Suprapubic skin (tissue), 4 donors: ENCODE measurements around the gene TXNDC8. TPM values are rescaled to one million over a fixed set of nuclear protein-coding genes. Genes with fewer than 3 reads are reported as not detected.

Experiments
- DNase-seq, 2 donors: peaks; one replicate each; pipeline ENCODE4 v3.0.0-alpha.2; 2019; ENCODE audit warnings: low spot score in 2 of 2
- H3K27ac ChIP-seq: fragments of 200-600 bp; sonication (generic); one replicate; pipeline ENCODE4 v1.5.1; 2019
- H3K27me3 ChIP-seq: fragments of 200-600 bp; sonication (generic); one replicate; pipeline ENCODE4 v1.5.1; 2019
- H3K36me3 ChIP-seq: fragments of 200-600 bp; sonication (generic); one replicate; pipeline ENCODE4 v1.5.1; 2019
- H3K4me1 ChIP-seq: fragments of 200-600 bp; sonication (generic); one replicate; pipeline ENCODE4 v1.5.1; 2019
- H3K4me3 ChIP-seq: fragments of 200-600 bp; sonication (generic); one replicate; pipeline ENCODE4 v1.5.1; 2019; ENCODE audit warnings: mild to moderate bottlenecking
- H3K9me3 ChIP-seq: fragments of 200-600 bp; sonication (generic); one replicate; pipeline ENCODE4 v1.5.1; 2019
- EP300 ChIP-seq: sonication (generic); formaldehyde crosslinking; IDR thresholded peaks from one replicate; pipeline ENCODE4 v1.6.1; 2017; ENCODE audit warnings: antibody characterized with exemption
- POLR2A ChIP-seq, 2 donors: fragments of 450-650 bp; IDR thresholded peaks; one replicate each; pipeline ENCODE4 v1.6.1; 2017; ENCODE audit warnings: antibody characterized with exemption in 2 of 2, mild to moderate bottlenecking in 2 of 2, moderate library complexity in 2 of 2
- POLR2AphosphoS5 ChIP-seq, 3 donors: sonication (generic); formaldehyde crosslinking; IDR thresholded peaks; one replicate each; pipeline ENCODE4 v1.6.1; 2017; ENCODE audit warnings: antibody characterized with exemption in 3 of 3
- WGBS: methylation state at CpG from one replicate; pipeline ENCODE4 v1.1.5; 2018; 5-methylcytosine and 5-hydroxymethylcytosine counted together
- total RNA-seq, 4 donors: library from RNA; depleted of rRNA; stranded (reverse); fragments of >200 nt; gene quantifications; one replicate each; pipeline ENCODE4 v1.1.0, GENCODE V29; 2016
- TF ChIP-seq, protein P1 (sequence below), 2 donors: fragments of 200-600 bp in 1 of 2; fragments of 450-650 bp in 1 of 2; sonication (generic) in 1 of 2; IDR thresholded peaks; one replicate each; pipeline ENCODE4 v1.5.1; 2016 to 2019; ENCODE audit warnings: antibody characterized with exemption in 2 of 2, mild to moderate bottlenecking in 1 of 2, moderate library complexity in 1 of 2

The TXNDC8 gene
- total RNA-seq, 4 donors from 2014 or later, result not detected

DNA sequence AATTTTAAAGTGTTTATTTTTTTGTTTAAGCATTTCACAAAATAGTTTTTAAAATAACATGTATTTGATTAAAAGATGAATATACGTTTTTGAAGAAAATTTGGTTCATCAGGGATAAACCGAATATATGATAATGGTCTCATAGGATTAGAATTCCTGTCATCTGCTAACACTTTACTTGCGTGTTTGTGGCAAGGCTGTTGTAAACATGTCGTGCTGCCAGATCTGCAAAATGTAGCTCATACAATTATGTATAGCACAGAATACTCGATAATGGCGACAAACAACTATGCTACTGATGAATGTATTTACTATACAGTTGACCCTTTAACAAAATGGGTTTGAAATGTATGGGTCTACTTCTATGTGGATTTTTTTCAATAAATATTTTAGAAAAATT lies 7.2 kb upstream of the TXNDC8 start:
- TF ChIP-seq EP300 (no peak), POLR2AphosphoS5 (IDR thresholded peaks at IDR 0.05) (no peak), POLR2A (IDR thresholded peaks at IDR 0.05) (no peak)
- TF ChIP-seq, protein P1, sequence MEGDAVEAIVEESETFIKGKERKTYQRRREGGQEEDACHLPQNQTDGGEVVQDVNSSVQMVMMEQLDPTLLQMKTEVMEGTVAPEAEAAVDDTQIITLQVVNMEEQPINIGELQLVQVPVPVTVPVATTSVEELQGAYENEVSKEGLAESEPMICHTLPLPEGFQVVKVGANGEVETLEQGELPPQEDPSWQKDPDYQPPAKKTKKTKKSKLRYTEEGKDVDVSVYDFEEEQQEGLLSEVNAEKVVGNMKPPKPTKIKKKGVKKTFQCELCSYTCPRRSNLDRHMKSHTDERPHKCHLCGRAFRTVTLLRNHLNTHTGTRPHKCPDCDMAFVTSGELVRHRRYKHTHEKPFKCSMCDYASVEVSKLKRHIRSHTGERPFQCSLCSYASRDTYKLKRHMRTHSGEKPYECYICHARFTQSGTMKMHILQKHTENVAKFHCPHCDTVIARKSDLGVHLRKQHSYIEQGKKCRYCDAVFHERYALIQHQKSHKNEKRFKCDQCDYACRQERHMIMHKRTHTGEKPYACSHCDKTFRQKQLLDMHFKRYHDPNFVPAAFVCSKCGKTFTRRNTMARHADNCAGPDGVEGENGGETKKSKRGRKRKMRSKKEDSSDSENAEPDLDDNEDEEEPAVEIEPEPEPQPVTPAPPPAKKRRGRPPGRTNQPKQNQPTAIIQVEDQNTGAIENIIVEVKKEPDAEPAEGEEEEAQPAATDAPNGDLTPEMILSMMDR (IDR thresholded peaks at IDR 0.05), result no peak
- WGBS, result 72% methylated on average over 6 of the region's 6 CpGs

DNA sequence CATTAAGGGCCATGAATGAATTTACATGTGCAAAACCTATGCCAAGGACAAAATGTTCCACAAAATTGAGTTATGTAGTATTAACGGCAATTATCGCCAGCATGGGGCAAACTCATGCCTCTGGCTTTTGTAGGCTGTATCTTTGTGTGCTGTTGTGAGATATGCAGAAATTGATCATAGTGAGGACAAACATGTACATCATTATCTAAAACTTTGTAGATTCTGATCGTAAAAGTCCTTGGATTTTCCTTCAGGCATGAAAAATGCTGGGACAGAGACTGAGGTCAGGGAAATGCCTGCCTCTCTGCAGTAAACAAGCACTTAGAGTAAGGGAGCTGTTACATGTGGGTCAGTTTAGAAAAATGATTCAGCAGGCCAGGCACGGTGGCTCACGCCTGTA lies 5.9 kb upstream of the TXNDC8 start:
- TF ChIP-seq POLR2AphosphoS5 (IDR thresholded peaks at IDR 0.05), result no peak
- TF ChIP-seq, protein P1 (IDR thresholded peaks at IDR 0.05), result no peak
- TF ChIP-seq POLR2A (IDR thresholded peaks at IDR 0.05), result no peak
- no peaks in the 10 kb centered on the region for H3K27me3 ChIP-seq
- DNase-seq, result no peak
- H3K4me3 ChIP-seq, result no peak overlapping the region
- no peak overlapping the region for H3K27ac ChIP-seq
- H3K36me3 ChIP-seq, result no peaks in the 10 kb centered on the region
- no peaks in the 10 kb centered on the region for H3K4me1 ChIP-seq
- WGBS, result 87% methylated on average over 5 of the region's 5 CpGs
- no peaks in the 10 kb centered on the region for H3K9me3 ChIP-seq

More for the DNA sequence above, 7.2 kb upstream of the TXNDC8 start:
- Histone ChIP-seq H3K27ac (no peak overlapping the region), H3K4me1 (peaks cover 2% of the 10 kb centered on the region), H3K36me3 (no peaks in the 10 kb centered on the region), H3K9me3 (no peaks in the 10 kb centered on the region), H3K27me3 (no peaks in the 10 kb centered on the region), H3K4me3 (no peak overlapping the region)
- DNase-seq, result no peak

DNA sequence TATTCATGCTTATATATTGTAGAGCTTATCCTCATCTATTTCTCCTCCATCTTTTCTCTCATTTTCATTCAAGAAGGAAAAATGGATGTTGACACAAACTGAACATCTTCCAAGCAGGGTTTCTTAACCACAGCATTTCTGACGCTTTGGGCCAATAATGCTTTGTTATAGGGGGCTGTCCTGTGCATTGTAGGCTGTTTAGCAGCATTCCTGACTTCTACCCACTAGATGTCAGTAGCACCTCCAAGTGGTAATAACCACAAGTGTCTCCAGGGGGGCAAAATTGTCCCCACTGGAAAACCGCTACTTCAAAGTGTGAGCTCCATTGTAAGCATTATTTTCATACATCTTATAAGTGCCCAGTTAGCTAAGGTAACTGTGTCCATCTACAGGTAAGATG lies 2.6 kb upstream of the TXNDC8 start:
- no peak for DNase-seq
- no peaks in the 10 kb centered on the region for H3K27me3 ChIP-seq
- TF ChIP-seq EP300, result no peak
- no peak for TF ChIP-seq POLR2A (IDR thresholded peaks at IDR 0.05)
- TF ChIP-seq POLR2AphosphoS5 (IDR thresholded peaks at IDR 0.05), result no peak
- TF ChIP-seq, protein P1 (IDR thresholded peaks at IDR 0.05), result no peak
- H3K27ac ChIP-seq, result no peak overlapping the region
- H3K4me1 ChIP-seq, result no peaks in the 10 kb centered on the region
- H3K4me3 ChIP-seq, result no peak overlapping the region
- 75% methylated on average over 2 of the region's 2 CpGs for WGBS
- H3K36me3 ChIP-seq, result no peaks in the 10 kb centered on the region
- no peaks in the 10 kb centered on the region for H3K9me3 ChIP-seq

DNA sequence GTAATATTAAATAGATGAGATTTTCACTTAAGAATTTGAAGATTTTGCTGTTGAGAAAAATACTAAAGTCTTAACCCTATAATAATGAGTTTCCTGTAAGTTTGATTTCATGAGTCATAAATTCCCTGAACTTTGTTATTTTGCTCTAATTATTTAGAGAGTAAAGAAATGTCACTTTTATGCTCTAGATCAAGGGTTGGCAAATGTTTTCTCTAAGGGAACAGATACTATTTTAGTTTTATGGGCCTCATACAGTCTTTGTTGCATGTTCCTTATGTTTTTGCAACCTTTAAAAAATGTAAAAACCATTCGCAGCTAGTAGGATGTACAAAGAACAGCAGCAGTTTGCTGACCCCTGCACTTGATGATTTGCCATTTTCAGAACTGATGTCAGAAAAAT lies 480 bp upstream of the TXNDC8 start:
- Histone ChIP-seq H3K4me3 (no peak overlapping the region), H3K27ac (no peak overlapping the region), H3K27me3 (no peaks in the 10 kb centered on the region), H3K36me3 (no peaks in the 10 kb centered on the region), H3K9me3 (no peaks in the 10 kb centered on the region), H3K4me1 (no peaks in the 10 kb centered on the region)
- 62% methylated on average over 1 of the region's 1 CpG for WGBS
- TF ChIP-seq, protein P1 (IDR thresholded peaks at IDR 0.05), result no peak
- no peak for TF ChIP-seq POLR2AphosphoS5 (IDR thresholded peaks at IDR 0.05)
- TF ChIP-seq EP300, result no peak
- no peak for TF ChIP-seq POLR2A (IDR thresholded peaks at IDR 0.05)
- no peak for DNase-seq

DNA sequence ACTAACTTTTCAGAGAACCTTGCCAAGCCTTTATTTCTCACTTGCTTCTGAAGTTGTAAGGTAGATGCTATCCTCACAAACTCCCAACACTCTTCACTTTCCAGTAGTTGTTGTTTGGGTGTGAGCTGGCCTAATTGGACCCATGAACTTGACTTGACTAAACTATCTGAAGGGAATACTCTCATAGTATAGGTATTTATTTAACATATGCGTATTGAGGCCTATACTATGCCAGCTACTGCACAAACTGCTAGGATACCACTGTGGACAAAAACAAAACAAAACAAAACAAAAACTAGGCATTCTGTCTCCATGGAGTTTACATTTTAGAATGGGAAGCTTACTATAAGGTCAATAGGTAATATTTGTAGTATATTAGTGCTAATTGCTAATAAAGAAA lies 1.3 kb downstream of the TXNDC8 start:
- Histone ChIP-seq H3K4me3 (no peak overlapping the region), H3K27me3 (no peaks in the 10 kb centered on the region), H3K4me1 (no peaks in the 10 kb centered on the region), H3K36me3 (no peaks in the 10 kb centered on the region), H3K27ac (no peak overlapping the region), H3K9me3 (no peaks in the 10 kb centered on the region)
- TF ChIP-seq EP300 (no peak), POLR2AphosphoS5 (IDR thresholded peaks at IDR 0.05) (no peak), POLR2A (IDR thresholded peaks at IDR 0.05) (no peak)
- TF ChIP-seq, protein P1 (IDR thresholded peaks at IDR 0.05), result no peak
- DNase-seq, result no peak
- 72% methylated on average over 1 of the region's 1 CpG for WGBS
